Peyer's patch (tissue), 4 donors: ENCODE results near the gene PPP6R3.

Experiments
- CTCF ChIP-seq, 6 experiments: fragments of 450-650 bp in 4 of 6; fragments of 200-600 bp in 2 of 6; sonication (generic) in 1 of 6; IDR thresholded peaks; one replicate each; pipeline ENCODE4 v1.5.1; 2017 to 2019; ENCODE audit warnings: antibody characterized with exemption in 6 of 6, mild to moderate bottlenecking in 3 of 6, moderate library complexity in 1 of 6
- POLR2A ChIP-seq, 2 donors: fragments of 450-650 bp; IDR thresholded peaks; one replicate each; pipeline ENCODE4 v1.5.1; 2017; ENCODE audit warnings: antibody characterized with exemption in 2 of 2, mild to moderate bottlenecking in 2 of 2, moderate library complexity in 2 of 2

GRCh38 chr11:68651985-68652682 lies 191.6 kb downstream of the PPP6R3 start:
- TF ChIP-seq CTCF (IDR thresholded peaks at IDR 0.05) (no peak), POLR2A (IDR thresholded peaks at IDR 0.05) (no peak)
